GM13976 (cell line): ENCODE results near the gene FOXK2.
A peak's percentile ranks its signal among the peaks of the same experiment; 100 is the strongest.

ENCODE experiments used
- DNase-seq: peaks from one replicate; pipeline ENCODE4 v3.0.0; 2012; ENCODE audit warnings: low spot score
- CTCF ChIP-seq: IDR thresholded peaks from 2 replicates; pipeline ENCODE4 v1.5.1; 2012; ENCODE audit warnings: borderline replicate concordance, mild to moderate bottlenecking; ENCODE audit not compliant: insufficient read depth; ENCODE audit errors: extremely low read depth, missing control alignments, control extremely low read depth
- in situ Hi-C: fragments of 300-500 bp; cut with MboI; formaldehyde crosslinking; loops from one replicate; pipeline ENCODE4 v1.12.0; 2022; ENCODE audit warnings: low sequenced_read_pairs, mixed read lengths, inconsistent platforms; ENCODE audit not compliant: unreplicated experiment

Gene FOXK2

GRCh38 chr17:82629748-82630147 is 110.2 kb downstream of the FOXK2 start:
- no peak for DNase-seq
- in situ Hi-C loops, result no loop called here

GRCh38 chr17:82630212-82630611 is 110.7 kb downstream of the FOXK2 start:
- no peak for DNase-seq
- no peak for TF ChIP-seq CTCF
- in situ Hi-C loops, result no loop called here

More at GRCh38 chr17:82629748-82630147, 110.2 kb downstream of the FOXK2 start:
- no peak for TF ChIP-seq CTCF

GRCh38 chr17:82631544-82631943 is 112.0 kb downstream of the FOXK2 start:
- DNase-seq, result no peak
- in situ Hi-C loops, result no loop called here
- TF ChIP-seq CTCF, result no peak

- peak; percentile 64 for DNase-seq
- no peak for TF ChIP-seq CTCF
- in situ Hi-C loops, result no loop called here
Measured at GRCh38 chr17:82632451-82632850, 112.9 kb downstream of the FOXK2 start.

- no peak for DNase-seq
- no peak for TF ChIP-seq CTCF
- in situ Hi-C loops, result no loop called here
Measured at GRCh38 chr17:82633343-82633742, 113.8 kb downstream of the FOXK2 start.

- in situ Hi-C loops, result no loop called here
- DNase-seq, result no peak
Measured at GRCh38 chr17:82636626-82637598, 117.4 kb downstream of the FOXK2 start.

More at GRCh38 chr17:82636626-82637598, 117.4 kb downstream of the FOXK2 start:
- TF ChIP-seq CTCF, result no peak
